Smooth muscle cell (in vitro differentiated cells): ENCODE measurements around the gene ACVR1B. TPM values are rescaled to one million over a fixed set of nuclear protein-coding genes. Genes with fewer than 3 reads are reported as not detected.

Source experiments
- DNase-seq: peaks from one replicate; lab custom pipeline; 2025; ENCODE audit not compliant: unreplicated experiment; lab: John Stamatoyannopoulos, UW
- H2AFZ ChIP-seq: fragments of 200-600 bp; sonication (generic); 2 replicates; pipeline ENCODE4 v1.6.0; 2016; ENCODE audit warnings: antibody characterized with exemption, low read depth, mild to moderate bottlenecking
- H3F3A ChIP-seq: fragments of 200-600 bp; sonication (generic); 2 replicates; pipeline ENCODE4 v1.6.0; 2017; ENCODE audit warnings: antibody characterized with exemption, low read depth
- H3K27ac ChIP-seq: fragments of 200-600 bp; sonication (generic); 2 replicates; pipeline ENCODE4 v1.5.1; 2016; ENCODE audit warnings: low read depth, mild to moderate bottlenecking
- H3K27me3 ChIP-seq: fragments of 200-600 bp; sonication (generic); 2 replicates; pipeline ENCODE4 v1.6.1; 2016; ENCODE audit warnings: low read depth, mild to moderate bottlenecking
- H3K36me3 ChIP-seq: fragments of 200-600 bp; sonication (generic); 2 replicates; pipeline ENCODE4 v1.5.1; 2016; ENCODE audit warnings: low read depth
- H3K4me1 ChIP-seq: fragments of 200-600 bp; sonication (generic); 2 replicates; pipeline ENCODE4 v1.5.1; 2016; ENCODE audit warnings: low read depth
- H3K4me2 ChIP-seq: fragments of 200-600 bp; sonication (generic); 2 replicates; pipeline ENCODE4 v1.6.0; 2016; ENCODE audit warnings: mild to moderate bottlenecking
- H3K4me3 ChIP-seq: fragments of 200-600 bp; sonication (generic); 2 replicates; pipeline ENCODE4 v1.5.1; 2016; ENCODE audit warnings: mild to moderate bottlenecking
- H3K79me2 ChIP-seq: fragments of 200-600 bp; sonication (generic); 2 replicates; pipeline ENCODE4 v1.6.0; 2016; ENCODE audit warnings: low read depth, mild to moderate bottlenecking
- H3K9ac ChIP-seq: fragments of 200-600 bp; sonication (generic); 2 replicates; pipeline ENCODE4 v1.6.0; 2016; ENCODE audit warnings: low read depth
- H3K9me3 ChIP-seq: fragments of 200-600 bp; sonication (generic); replicated peaks from 2 replicates; pipeline ENCODE4 v1.5.1; 2016; ENCODE audit warnings: low read depth
- H4K20me1 ChIP-seq: fragments of 200-600 bp; sonication (generic); 2 replicates; pipeline ENCODE4 v1.6.0; 2016; ENCODE audit warnings: low read depth
- CTCF ChIP-seq: fragments of 200-600 bp; sonication (generic); IDR thresholded peaks from 2 replicates; pipeline ENCODE4 v1.5.1; 2017; ENCODE audit warnings: borderline replicate concordance, mild to moderate bottlenecking, antibody characterized with exemption; ENCODE audit not compliant: insufficient read depth, poor library complexity, severe bottlenecking
- WGBS: methylation state at CpG from one replicate; pipeline ENCODE4 v1.1.7; 2016; ENCODE audit warnings: low lambda C conversion rate; 5-methylcytosine and 5-hydroxymethylcytosine counted together
- polyA plus RNA-seq: library from polyadenylated mRNA; unstranded; fragments of >200 nt; fragmentation: Nextera tagmentation; extraction: Ambion mirVana; gene quantifications from 2 replicates; pipeline ENCODE4 v1.2.1, GENCODE V29; 2016
- total RNA-seq: library from RNA; depleted of rRNA; stranded (reverse); fragments of >200 nt; gene quantifications from 2 replicates; pipeline ENCODE4 v1.2.3, GENCODE V29; 2014

ACVR1B gene
- total and polyA plus RNA-seq, 2 experiments from 2014 or later, result 1.9 to 4.0 TPM

GRCh38 chr12:51960890-51961289 is 9.4 kb downstream of the ACVR1B start:
- TF ChIP-seq CTCF, result no peak
- no peak overlapping the region for H3K4me2 ChIP-seq
- no peak for DNase-seq
- H3K4me1 ChIP-seq, result no peaks in the 10 kb centered on the region
- no peak overlapping the region for H2AFZ ChIP-seq
- H3K27me3 ChIP-seq, result no peaks in the 10 kb centered on the region
- no peaks in the 10 kb centered on the region for H3K9me3 ChIP-seq
- no peak overlapping the region for H3K9ac ChIP-seq
- H3K4me3 ChIP-seq, result no peak overlapping the region
- peaks cover 86% of the 10 kb centered on the region for H3K79me2 ChIP-seq
- 96% methylated on average over 6 of the region's 6 CpGs for WGBS
- H3K27ac ChIP-seq, result no peak overlapping the region
- H3K36me3 ChIP-seq, result no peaks in the 10 kb centered on the region
- peaks cover 70% of the 10 kb centered on the region for H4K20me1 ChIP-seq
- H3F3A ChIP-seq, result no peaks in the 10 kb centered on the region

- no peaks in the 10 kb centered on the region for H3K27me3 ChIP-seq
- DNase-seq, result no peak
These were observed 10.3 kb downstream of the ACVR1B start for GRCh38 chr12:51961834-51962233.

GRCh38 chr12:51962737-51963136 is 11.2 kb downstream of the ACVR1B start:
- Histone ChIP-seq H3K79me2 (peaks cover 86% of the 10 kb centered on the region), H3K9me3 (no peaks in the 10 kb centered on the region), H3K4me2 (peak overlapping the region; percentile 0), H3K27me3 (no peaks in the 10 kb centered on the region), H3F3A (no peaks in the 10 kb centered on the region), H4K20me1 (peaks cover 68% of the 10 kb centered on the region), H3K36me3 (no peaks in the 10 kb centered on the region), H3K4me3 (peak overlapping the region; percentile 7), H3K9ac (no peak overlapping the region), H3K4me1 (no peaks in the 10 kb centered on the region), H2AFZ (no peak overlapping the region), H3K27ac (peak overlapping the region; percentile 59)
- 86% methylated on average over 3 of the region's 3 CpGs for WGBS
- no peak for DNase-seq
- TF ChIP-seq CTCF, result no peak

More at GRCh38 chr12:51961834-51962233, 10.3 kb downstream of the ACVR1B start:
- no peaks in the 10 kb centered on the region for H3K36me3 ChIP-seq
- H3F3A ChIP-seq, result no peaks in the 10 kb centered on the region
- H3K9ac ChIP-seq, result no peak overlapping the region
- no peaks in the 10 kb centered on the region for H3K4me1 ChIP-seq
- H2AFZ ChIP-seq, result no peak overlapping the region
- H3K9me3 ChIP-seq, result no peaks in the 10 kb centered on the region
- WGBS, result 26% methylated on average over 1 of the region's 1 CpG
- H3K4me3 ChIP-seq, result peak overlapping the region; percentile 7
- peak overlapping the region; percentile 59 for H3K27ac ChIP-seq
- peak overlapping the region; percentile 0 for H3K4me2 ChIP-seq
- H4K20me1 ChIP-seq, result peaks cover 66% of the 10 kb centered on the region
- TF ChIP-seq CTCF, result no peak
- peaks cover 86% of the 10 kb centered on the region for H3K79me2 ChIP-seq

- Histone ChIP-seq H3K9me3 (no peaks in the 10 kb centered on the region), H3K9ac (no peak overlapping the region), H3K4me3 (no peak overlapping the region), H3K4me2 (no peak overlapping the region), H3K27me3 (no peaks in the 10 kb centered on the region), H2AFZ (no peak overlapping the region), H3K4me1 (no peaks in the 10 kb centered on the region), H3F3A (no peaks in the 10 kb centered on the region), H3K27ac (no peak overlapping the region), H4K20me1 (peaks cover 67% of the 10 kb centered on the region), H3K79me2 (peaks cover 87% of the 10 kb centered on the region), H3K36me3 (no peaks in the 10 kb centered on the region)
- WGBS, result 98% methylated on average over 4 of the region's 4 CpGs
- no peak for TF ChIP-seq CTCF
- DNase-seq, result no peak
These were observed 12.0 kb downstream of the ACVR1B start for GRCh38 chr12:51963477-51963876.
